ENCODE data around the gene ZNF287.

- TF ChIP-seq CTCF (IDR thresholded peaks at IDR 0.05) = no peak
- TF ChIP-seq POLR2A (IDR thresholded peaks at IDR 0.05) = no peak
These were observed 24.5 kb upstream of the ZNF287 start for GRCh38 chr17:16593356-16594102.
